GM20431 (cell line): Measurements from ENCODE around the gene PROCA1.
"Not testable (repeated sequence)": the region's sequence is repeated elsewhere in the genome, so short reads cannot be mapped to it uniquely, and the experiment has no call there.

Experiments used
- in situ Hi-C: fragments of 300-500 bp; cut with MseI, MboI; formaldehyde crosslinking; loops from one replicate; pipeline ENCODE4 v1.15.0; 2020; ENCODE audit warnings: low sequenced_read_pairs; ENCODE audit not compliant: unreplicated experiment

PROCA1 gene

DNA sequence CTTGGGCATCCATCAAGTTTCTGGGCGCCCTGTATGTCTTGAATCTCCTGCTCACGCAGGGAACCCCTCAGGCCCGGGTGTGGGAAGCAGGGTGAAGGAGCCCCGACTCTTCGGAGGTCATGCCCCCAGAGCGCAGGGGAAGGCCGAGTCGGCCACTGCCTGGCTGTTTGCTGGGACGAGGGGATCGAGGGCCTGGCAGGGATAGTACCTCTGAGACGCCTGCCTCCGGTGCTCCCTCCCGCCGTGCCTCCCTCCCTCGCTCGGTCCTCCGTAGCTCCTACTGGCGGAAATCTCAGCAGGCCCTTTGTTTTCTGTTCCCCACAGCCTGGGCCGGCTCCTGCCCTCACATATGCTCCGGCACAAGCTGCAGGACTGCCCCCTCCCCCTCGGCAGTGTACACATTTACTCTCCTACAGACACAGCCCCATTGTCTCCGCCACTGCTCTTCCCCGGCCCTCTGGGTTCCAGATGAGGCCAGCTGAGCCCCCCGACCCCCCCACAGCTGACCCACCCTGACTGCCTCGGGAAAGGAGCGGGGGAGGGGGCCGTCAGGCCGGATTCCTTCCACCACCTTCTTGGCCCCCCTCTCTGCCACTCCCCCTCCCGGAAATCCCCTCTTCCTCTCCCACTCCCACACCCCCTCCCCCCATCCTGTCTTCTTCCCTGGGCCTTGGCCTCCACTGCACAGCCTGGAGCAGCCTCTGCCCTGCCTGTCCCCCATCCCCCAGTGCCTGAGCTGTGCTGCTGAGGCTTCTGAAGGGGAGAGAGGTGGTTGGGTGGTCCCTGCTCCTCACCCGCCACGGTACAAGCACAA is 33.5 kb upstream of the PROCA1 start:
- in situ Hi-C loops: no loop called here

DNA sequence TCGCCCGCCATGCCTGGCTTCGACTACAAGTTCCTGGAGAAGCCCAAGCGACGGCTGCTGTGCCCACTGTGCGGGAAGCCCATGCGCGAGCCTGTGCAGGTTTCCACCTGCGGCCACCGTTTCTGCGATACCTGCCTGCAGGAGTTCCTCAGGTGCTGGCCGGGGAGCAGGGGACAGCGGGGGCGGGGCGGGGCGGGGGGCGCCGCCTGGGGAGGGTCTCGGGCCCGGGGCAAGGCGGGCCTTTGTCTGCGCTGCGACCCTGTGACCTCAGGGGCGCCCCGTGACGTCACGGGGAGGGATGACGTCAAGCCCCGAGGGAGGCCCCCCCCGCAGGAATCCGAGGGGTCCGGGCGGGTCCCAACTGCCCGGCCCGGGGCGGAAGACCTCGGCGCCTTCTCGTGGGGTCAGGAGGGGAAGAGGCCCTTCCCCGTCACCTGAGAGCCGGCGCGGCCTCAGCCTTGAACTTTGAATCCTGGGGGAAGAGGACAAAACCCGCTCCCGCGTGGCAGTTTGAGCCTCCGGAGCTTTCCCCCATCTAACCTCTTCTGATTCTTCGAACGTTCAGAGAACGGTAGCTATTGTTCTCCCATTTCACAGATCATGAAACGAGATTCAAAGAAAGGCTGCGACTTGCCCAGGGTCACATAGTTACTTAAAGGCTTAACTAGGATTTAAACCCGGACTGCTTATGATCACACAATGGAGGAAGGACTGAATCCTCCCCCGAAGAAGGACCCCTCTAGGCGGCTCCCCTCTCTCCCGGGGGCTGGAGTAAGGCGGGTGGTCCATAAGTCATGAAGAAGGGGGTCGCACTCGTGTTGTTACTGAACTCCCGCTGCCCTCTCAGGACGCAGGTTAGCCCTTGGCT is 32.6 kb upstream of the PROCA1 start:
- in situ Hi-C loops: no loop called here

DNA sequence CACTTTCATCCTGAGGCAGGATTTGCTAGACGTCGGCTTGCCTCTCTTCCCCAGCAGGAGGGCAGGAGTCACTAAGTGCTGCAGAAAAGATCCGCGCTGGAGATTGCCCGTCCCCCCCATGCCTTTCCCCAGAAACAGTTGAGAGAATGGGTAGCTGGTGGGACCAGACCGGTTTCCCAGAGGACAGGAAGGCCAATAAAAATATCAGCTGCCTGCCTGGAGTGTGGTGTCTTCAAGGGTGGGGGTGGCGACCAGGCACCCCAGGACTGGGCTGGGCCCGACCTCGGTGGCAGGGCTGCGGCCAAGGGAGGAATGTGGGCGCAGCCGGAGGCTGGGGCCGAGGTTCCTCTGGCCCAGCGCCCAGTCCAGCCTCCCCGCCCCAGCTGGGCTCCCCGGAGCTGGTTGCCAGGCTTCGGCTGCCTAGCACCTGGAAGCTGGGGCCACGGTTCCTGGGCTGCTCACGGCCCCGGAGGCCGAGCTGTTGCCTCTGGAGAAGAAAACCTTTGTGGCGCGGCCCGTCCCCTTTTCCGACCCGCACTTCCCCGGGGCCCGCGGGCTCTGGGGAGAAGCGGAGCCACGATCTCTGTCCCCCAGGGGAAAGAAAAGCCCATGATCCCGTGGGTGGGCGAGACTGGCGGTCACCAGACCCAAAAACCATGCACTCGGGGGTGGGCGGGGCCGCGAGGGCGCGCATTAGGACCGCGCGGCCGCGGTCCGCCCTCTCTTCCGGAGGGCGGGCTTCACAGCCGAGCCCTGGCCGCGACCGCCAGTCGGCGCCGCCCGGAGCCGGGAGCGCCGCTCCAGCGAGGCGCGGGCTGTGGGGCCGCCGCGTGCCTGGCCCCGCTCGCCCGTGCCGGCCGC is 31.8 kb upstream of the PROCA1 start, which contains the start of gene TRAF4:
Gene TRAF4 (plus strand): TSS at position 769 of the 861 bp plus-strand sequence. CDS start 102 bp downstream, outside the sequence.
- in situ Hi-C loops: no loop called here

DNA sequence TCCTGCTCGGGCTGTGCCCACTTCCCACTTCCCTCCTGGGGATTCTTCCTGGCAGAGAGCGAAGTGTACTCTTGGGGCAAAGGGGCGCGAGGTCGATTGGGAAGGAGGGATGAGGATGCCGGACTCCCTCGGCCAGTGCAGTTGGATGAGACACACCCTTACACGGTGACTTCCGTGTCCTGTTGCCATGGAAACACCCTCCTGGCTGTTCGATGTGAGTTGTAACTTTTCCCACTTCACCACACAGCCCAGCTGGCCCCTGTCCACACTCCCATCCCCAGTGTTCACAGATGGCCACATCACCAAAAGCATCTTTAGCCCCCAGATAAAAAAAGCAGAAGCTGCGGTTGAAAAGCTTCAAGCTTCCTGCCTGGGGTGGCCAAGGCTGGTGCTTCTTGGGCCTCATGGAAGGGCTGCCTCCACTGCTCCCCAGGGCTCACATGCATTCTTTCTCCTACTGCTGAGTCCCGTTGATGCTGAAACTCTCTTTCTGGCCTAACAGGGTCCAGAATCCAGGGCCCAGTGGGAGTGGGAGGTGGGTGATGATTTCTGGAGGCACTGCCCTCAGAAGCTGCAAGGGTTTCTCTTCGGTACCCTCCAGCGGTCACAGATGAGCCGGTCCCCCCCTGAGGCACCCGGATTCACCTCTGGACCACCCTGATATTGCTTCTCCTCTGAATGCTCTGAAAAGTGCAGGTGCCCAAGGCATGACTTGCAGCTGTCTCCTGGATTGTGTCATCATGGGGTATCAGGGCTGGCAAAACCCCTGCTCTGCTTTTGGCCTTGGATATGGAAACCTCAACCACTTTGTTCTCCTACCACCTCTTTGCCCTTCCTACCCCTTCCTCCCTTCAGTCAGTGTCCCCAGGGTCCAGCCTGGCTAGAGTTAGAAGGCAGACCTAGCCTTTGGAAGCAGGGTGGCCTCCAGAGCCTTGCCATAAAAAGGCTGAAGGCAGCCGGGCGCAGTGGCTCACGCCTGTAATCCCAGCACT is 30.0 kb upstream of the PROCA1 start:
- in situ Hi-C loops: no loop called here

DNA sequence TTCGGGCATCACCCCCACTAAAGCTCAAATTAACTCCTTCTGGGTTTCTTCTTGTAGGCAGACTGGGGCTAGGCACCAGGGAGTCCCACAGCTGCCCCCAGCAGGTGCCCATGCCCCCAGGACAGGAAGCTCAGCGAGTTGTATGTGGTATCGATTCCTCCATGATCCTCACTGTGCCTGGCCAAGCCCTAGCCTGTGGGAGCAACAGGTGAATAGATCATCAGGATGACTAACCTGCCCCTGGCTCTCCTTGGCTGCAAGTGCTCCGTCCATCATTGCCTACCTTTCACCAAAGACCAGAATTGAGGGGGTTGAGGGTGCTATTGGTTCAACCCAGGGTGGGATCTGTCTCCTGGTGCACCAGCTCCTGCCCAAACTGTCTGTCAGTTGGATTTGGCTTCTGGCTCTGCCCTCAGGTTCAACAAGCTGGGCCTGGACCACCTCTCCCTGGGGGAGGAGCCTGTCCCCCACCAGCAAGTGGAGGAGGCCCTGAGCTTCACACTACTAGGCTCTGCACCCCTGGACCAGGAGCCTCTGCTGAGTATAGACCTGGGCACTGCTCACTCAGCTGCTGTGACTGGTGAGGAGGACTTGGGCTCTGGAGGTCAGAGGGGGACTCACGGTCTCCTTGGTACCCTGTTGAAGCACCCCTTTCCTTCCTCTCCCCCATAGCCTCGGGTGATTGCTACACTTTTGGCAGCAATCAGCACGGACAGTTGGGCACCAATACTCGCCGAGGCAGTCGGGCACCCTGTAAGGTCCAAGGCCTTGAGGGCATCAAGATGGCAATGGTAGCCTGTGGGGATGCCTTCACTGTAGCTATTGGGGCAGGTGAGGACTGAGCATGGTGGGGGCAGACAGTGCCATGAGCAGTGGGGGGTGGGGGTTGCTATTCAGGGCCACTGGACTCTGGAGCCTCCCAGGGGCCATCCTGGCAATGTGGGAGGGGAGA is 29.0 kb upstream of the PROCA1 start:
- in situ Hi-C loops: no loop called here

DNA sequence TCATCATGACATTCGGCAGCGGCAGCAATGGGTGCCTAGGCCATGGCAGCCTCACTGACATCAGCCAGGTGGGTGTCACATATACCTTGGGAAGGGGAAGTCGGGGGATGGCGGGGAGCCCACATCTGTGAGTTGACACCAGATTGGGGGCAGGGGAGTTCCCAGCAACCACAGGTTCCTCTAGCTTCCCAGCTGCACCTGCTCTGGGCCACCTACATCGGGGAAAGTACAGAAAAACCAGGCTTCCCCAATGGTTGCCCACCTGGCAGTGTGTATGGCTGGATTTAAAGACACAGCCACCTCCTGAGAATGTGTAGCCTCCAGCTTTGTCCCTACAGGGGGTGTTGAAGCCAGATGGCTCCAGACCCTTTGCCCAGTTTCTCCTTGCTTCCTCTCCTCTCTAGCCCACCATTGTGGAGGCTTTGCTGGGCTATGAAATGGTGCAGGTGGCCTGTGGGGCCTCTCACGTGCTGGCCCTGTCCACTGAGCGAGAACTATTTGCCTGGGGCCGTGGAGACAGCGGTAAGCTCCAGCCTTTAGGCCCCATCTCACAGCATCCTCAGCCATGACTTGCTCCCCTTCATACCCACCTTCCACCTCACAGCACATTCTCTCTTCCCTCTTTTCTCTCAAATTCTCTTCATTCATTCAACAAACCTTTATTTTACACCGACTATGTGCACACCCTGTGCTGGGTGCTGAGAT is 27.1 kb upstream of the PROCA1 start:
- in situ Hi-C loops: no loop called here

DNA sequence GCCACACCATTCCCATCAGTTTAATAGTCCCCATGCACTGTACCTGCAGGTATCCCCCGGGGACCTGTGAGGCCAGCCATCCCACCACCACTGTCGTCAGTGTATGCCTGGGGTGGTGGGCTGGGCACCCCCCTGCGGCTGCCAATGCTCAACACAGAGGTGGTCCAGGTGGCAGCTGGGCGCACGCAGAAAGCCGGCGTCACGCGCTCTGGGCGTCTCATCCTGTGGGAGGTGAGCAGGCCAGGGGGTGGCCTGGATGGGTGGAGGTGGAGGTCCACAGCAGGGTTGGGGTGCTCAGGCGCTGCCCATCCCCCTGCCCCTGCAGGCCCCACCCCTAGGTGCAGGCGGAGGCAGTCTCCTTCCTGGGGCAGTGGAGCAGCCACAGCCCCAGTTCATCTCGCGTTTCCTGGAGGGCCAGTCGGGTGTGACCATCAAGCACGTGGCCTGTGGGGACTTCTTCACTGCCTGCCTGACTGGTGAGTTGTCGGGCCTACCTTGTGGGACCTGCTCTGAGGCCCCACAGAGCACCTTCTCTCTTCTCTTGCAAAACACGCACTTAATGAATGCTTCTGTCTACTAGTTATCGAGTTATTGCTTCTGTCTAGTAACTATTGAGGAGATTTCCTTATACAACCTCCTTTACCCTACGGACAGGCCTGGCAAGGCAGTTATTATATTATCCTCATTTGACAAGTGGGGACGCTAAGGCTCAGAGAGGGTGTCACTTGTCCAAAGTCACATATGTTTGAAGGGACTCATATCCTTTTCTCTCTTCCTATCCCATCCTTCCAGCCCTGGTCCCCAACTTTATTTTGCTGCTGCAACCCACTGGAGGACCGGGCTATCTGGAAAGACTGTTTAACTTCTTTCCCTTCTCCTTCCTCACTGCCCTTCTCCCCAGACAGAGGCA is 26.3 kb upstream of the PROCA1 start:
- in situ Hi-C loops: no loop called here

DNA sequence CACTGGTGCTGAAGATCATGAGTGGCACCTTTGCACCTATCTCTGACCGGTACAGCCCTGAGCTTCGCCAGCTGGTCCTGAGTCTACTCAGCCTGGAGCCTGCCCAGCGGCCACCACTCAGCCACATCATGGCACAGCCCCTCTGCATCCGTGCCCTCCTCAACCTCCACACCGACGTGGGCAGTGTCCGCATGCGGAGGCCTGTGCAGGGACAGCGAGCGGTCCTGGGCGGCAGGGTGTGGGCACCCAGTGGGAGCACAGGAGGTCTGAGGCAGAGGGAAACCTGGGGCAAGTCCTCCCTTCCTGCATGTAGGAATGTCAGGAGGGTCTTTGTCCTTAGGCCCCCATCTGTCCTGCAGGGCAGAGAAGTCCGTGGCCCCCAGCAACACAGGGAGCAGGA is 25.6 kb upstream of the PROCA1 start:
- in situ Hi-C loops: no loop called here

DNA sequence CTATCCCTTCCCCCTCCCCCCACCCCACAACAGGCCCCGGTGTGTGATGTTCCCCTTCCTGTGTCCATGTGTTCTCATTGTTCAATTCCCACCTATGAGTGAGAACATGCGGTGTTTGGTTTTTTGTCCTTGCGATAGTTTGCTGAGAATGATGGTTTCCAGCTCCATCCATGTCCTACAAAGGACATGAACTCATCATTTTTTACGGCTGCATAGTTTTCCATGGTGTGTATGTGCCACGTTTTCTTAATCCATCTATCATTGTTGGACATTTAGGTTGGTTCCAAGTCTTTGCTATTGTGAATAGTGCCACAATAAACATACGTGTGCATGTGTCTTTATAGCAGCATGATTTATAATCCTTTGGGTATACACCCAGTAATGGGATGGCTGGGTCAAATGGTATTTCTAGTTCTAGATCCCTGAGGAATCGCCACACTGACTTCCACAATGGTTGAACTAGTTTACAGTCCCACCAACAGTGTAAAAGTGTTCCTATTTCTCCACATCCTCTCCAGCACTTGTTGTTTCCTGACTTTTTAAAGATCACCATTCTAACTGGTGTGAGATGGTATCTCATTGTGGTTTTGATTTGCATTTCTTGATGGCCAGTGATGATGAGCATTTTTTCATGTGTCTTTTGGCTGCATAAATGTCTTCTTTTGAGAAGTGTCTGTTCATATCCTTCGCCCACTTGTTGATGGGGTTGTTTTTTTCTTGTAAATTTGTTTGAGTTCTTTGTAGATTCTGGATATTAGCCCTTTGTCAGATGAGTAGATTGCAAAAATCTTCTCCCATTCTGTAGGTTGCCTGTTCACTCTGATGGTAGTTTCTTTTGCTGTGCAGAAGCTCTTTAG is 24.5 kb upstream of the PROCA1 start:
- in situ Hi-C loops: not testable (repeated sequence)

DNA sequence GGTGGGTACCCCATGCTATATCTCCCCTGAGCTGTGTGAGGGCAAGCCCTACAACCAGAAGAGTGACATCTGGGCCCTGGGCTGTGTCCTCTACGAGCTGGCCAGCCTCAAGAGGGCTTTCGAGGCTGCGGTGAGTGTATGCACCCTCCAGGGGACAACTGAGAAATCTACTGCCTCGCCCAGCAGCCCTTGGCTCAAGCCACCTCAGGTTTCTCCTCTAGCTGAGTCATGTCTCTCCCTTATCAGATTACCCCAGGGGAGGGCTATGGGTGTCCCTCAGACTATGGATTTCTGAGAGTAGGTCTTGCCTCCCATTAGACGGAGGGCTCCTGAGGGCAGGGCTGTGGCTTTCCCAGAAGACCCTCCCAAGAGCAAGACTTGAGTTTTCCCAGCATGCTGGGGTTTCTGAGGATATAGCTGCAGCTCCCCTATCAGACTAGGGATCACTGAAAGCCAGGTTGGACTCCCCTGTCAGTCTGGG is 23.6 kb upstream of the PROCA1 start:
- in situ Hi-C loops: no loop called here

DNA sequence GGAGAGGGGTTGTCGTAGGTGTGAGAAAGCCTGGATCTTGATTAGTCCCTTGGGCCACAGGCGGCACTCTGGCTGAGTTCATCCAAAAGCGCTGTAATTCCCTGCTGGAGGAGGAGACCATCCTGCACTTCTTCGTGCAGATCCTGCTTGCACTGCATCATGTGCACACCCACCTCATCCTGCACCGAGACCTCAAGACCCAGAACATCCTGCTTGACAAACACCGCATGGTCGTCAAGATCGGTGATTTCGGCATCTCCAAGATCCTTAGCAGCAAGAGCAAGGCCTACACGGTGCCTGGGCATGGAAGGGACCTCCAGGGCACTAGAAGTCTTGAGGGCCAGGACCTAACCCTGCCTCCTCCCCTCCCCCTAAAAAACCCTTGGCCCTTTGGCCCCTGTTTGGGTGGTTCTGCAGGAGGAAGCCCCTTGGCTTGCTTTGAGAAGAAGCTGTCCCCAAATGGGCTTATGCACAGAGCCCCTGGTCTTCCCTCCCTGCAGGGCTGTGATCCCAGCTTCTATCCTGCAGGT is 23.1 kb upstream of the PROCA1 start:
- in situ Hi-C loops: no loop called here

DNA sequence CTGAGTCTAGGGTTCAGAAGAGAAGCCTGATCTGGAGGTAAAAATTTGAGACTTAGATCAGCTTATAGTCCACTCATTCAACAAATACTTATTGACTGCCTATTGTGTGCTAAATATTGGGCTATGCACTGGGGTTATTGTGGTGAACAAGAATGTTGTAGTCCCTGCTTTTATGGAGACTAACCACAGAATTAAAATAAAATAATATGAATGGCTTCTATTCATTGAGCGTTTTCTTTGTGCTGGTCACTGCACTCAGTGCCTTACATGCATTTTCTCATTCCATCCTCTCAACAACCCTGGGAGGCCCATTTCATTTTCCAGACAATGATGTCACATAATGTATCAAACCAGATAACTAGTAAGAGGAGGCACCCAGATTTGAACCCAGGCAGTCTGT is 21.7 kb upstream of the PROCA1 start:
- in situ Hi-C loops: no loop called here

DNA sequence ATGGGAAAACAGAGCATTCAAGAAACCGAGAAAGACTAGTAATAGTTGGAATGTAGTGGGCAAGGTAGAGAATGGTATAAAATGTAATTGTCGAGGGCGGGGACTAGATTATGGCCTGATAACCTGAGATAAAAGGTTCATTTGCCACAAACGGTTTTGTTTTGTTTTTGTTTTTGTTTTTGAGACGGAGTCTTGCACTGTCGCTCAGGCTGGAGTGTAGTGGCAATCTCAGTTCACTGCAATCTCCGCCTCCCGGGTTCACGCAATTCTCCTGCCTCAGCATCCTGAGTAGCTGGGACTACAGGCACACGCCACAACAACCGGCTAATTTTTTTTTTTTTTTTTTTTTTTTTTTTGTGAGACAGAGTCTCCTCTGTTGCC is 18.3 kb upstream of the PROCA1 start:
- in situ Hi-C loops: no loop called here

DNA sequence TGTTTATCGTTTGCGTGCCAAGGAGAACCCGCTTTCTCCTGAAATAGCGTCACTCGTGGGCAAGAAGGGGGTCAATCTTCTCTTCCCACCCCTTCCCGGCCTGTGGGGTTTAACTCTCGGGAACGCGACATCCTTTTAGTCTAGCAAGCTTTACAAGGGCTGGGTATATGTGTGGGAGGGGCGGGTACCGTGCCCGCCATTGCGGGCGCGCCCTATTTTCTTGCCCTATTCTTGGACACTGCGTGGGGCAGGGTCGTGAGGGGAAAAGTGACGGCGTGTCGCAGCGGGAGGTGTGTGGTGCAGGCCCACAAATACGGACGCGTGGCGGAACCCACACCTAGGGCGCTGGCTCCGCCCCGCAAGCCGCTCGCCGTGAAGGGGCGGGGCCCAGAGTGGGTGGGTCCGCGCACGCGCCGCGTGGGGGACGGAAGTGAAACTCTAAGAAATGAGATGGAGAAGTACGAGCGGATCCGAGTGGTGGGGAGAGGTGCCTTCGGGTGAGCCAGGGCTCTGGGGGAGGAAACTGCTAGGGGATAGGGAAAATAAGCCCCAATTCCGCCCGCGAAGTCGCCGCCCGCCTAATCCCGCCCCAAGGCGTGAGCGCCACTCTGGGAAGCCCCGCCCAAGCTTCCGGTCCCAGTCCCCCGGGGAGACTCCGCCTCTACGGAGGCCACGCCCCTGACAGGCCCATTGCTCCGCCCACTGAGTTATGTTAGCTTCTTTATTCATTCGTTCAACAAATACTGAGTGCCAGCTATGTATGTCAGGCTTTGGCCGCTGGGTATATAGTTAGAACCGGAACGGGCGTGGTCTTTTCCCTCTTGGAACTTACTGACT is 16.9 kb upstream of the PROCA1 start, which contains the start of gene NEK8:
Gene NEK8 (plus strand): TSS at position 425 of the 837 bp plus-strand sequence. CDS start 26 bp downstream, at position 451.
- in situ Hi-C loops: no loop called here
